IPS DF 4.7 (cell line): ENCODE measurements around the gene HAUS8.
"Not testable (repeated sequence)": the region's sequence is repeated elsewhere in the genome, so short reads cannot be mapped to it uniquely, and the experiment has no call there.

Experiments used
- DNase-seq: peaks from one replicate; pipeline ENCODE4 v3.0.0-alpha.2; 2013; ENCODE audit warnings: low spot score; ENCODE audit errors: extremely low read depth

HAUS8 gene

GRCh38 chr19:17101686-17102628 is 26.7 kb upstream of the HAUS8 start:
- no peak for DNase-seq

DNA sequence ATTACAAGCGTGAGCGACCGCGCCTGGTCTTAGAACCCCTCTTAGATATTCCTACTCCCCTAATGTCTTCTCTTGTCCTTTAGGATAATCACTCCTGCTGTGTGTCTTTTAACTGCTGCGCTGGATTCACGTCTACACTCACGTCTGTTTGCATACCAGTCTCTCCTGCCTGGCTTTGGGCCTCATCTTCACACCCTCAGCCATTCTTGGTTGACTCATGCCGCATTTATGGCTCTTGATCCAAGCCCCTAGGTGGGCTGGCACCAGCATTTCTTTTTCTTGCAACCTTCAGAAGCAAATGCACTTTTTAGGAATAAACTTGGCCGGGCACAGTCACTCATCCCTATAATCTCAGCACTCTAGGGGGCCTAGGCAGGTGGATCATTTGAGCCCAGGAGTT is 23.1 kb upstream of the HAUS8 start:
- no peak for DNase-seq

GRCh38 chr19:17097593-17098126 is 22.4 kb upstream of the HAUS8 start:
- no peak for DNase-seq

DNA sequence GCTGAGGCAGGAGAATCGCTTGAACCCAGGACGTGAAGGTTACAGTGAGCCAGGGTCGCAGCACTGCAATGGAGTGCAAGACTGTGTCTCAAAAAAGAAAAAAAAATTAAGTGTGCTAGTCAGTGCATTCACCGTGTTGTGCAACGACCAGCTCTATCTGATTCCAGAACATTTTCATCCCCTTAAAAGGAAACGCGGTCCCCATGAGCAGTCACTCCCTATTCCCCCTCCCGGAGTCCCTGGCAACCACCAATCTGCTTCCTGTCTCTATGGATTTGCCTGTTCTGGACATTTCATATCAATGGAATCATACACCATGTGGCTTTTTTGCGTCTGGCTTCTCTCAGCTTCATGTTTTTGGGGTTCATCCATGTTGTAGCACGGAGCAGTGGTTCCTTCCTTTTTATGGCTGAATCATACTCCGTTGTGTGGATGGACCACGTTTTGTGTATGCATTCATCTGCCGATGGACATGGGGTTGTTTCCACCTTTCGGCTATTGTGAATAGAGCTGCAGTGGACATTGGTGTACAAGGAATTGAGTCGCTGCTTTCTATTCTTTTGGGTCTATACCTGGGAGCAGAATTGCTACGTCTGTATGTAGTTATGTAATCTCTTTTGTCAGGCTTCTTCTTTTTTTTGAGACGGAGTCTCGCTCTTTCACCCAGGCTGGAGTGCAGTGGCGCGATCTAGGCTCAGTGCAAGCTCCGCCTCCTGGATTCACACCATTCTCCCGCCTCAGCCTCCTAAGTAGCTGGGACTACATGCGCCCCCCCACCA is 20.1 kb upstream of the HAUS8 start:
- DNase-seq: no peak

GRCh38 chr19:17094694-17095093 is 19.4 kb upstream of the HAUS8 start:
- DNase-seq: not testable (repeated sequence)

DNA sequence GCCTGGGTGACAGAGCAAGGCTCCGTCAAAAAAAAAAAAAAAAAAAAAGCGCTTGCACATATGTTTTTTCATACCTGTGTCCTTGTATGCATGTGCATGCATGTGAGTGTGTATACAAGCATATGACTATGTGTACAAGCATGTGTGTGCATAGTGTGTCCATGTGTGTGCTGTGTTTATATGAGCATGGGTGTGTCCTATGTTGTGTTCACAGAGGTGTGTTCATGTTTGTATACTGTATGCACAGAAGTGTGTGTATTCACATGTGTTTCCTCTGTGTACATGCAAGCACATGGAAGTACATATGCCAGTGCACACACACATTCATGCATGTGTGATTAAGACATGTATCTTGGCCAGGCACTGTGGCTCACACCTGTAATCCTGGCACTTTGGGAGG is 17.4 kb upstream of the HAUS8 start:
- DNase-seq: no peak

DNA sequence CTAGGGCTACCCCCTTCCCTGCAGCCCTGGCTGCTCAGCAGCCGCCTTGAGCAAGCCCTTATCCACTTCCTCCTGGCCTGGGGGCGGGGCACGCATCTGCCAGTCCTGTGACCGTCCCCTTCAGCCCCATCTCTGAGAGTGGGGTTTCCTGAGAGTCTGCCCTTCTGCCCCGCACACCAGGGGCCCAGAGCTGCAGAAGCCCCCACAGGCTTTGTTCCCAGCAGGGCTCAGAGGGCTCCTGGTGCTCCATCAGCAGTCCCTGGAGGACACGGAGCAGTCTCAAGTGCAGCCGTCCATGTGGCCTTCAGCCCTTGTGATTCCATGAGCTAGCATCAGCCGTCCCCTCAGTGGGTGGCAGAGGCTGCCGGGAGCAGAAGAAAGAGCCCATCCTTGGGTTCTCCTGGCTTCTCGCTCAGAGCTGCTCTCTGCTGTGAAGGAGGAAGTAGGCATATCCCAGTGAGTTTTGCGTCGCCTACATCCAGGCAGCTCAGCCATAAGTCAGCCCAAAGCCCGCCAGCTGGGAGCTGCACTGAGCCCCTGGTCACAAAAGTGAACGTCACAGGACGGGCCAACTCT is 16.6 kb upstream of the HAUS8 start:
- no peak for DNase-seq

DNA sequence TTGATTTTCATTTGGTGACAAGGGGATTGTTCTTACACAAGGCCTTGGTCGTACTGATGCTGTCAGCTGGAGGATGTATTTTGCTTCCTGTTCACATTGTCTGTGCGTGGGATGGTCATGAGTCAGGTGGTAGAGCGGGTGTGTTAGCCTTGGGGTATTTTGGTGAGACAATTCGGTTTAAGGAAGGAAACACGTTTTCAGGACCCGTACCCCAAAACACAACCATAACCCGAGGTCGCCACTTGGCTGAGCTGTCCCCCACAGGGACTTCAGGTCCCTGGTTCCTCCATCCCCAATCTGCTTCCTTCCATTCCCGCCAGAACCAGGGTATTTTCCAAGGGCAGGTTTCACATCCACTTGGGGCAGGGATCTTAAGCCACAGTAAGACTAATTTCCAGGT is 15.3 kb upstream of the HAUS8 start:
- DNase-seq: no peak

DNA sequence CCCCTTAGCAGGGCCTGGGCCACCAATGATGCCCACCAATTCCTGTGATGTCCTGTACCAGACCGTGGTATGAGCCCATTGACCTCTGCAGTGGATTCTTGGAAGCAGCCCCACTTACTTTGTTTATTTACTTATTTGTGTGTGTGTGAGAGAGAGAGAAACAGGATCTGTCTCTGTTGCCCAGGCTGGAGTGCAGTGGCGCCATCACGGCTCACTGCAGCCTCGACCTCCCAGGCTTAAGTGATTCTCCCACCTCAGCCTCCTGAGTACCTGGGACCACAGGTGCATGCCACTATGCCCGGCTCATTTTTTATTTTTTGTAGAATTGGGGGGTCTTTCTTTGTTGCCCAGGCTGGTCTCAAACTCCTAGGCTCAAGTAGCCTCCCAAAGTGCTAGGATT is 13.3 kb upstream of the HAUS8 start:
- no peak for DNase-seq

- no peak for DNase-seq
Observed at GRCh38 chr19:17086834-17087233, 11.6 kb upstream of the HAUS8 start.

DNA sequence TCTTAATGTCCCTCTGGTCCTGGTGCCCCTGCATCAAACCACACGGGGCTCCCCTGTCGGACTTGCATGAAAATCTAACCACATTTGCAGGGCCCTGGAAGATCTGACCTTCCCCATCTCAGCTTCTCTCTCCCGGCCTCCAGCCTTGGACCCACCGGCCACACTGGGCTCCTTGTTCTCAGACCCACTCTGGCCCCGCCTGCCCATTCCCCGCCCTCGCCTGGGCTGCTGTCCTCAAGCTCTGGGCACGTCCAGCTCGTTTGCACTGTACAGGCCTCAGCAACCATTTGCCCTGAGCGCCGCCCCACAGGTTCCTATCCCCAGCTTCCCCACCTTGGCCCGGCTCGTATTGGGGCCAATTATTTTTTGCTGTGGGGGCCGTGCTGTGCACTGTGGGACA is 10.9 kb upstream of the HAUS8 start:
- no peak for DNase-seq

- no peak for DNase-seq
Observed at GRCh38 chr19:17081672-17082630, 6.7 kb upstream of the HAUS8 start.

DNA sequence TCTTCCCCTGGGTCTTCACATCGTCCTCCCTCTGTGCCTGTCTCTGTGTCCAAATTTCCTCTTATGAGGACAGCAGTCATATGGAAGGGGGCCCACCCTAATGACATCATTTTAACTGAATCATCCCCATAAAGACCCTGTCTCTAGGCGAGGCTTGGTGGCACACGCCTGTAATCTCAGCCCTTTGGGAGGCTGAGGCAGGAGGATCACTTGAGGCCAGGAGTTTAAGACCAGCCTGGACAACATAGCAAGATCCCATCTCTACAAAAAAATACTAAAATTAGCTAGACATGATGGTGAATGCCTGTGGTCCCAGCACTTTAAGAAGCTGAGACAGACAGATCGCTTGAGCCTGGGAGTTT is 5.2 kb upstream of the HAUS8 start:
- DNase-seq: no peak

GRCh38 chr19:17079710-17080439 is 4.6 kb upstream of the HAUS8 start:
- no peak for DNase-seq

DNA sequence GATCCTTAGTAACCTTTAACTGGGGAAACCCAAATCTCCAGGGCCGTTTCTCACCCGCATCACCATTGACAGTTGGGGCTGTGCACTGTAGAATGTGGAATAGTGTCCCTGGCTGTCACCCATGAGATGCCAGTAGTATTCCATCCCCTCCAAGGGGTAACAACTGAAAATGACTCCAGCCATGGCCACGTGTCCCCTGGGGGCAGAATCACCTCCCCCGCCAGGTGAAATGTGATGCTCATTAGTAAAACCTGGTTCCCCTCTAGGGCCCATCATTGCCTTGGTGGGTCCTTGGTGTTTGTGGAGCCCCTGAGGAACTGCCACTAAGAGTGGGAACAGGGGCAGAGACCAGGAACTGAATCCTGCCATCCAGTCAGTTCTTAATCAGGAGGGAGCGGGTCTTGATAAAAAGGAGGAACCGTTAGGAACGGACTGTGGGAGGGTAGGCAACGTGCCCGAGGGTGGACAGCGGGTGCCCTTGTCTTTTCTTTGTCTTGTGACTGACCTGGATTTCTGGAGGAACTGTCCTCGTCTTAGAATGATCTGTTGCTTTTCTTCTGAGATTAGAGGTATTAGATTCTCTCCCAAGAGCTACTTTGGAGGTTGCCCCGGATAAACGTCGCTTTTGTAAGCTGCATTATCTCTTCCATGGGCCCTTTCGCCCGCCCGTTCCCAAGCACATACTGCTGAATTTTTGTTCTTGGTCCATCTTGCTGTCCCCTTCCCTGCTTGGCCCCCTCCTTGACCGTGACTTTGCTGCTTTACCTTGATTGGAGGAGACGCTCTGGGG is 3.9 kb upstream of the HAUS8 start:
- no peak for DNase-seq

- no peak for DNase-seq
Observed at GRCh38 chr19:17078036-17078919, 3.0 kb upstream of the HAUS8 start.

GRCh38 chr19:17077447-17078028 is 2.3 kb upstream of the HAUS8 start:
- DNase-seq: no peak

GRCh38 chr19:17076543-17076991 is 1.3 kb upstream of the HAUS8 start:
- no peak for DNase-seq
